Activated naive CD8-positive, alpha-beta T cell (primary cell): Measurements from ENCODE around the gene AKT1.
A peak's percentile ranks its signal among the peaks of the same experiment; 100 is the strongest.

Experiments
- H3K27ac Mint-ChIP-seq: one replicate; pipeline ENCODE4 v1.8.0; 2021; ENCODE audit warnings: mixed read lengths
- H3K27me3 Mint-ChIP-seq: one replicate; pipeline ENCODE4 v1.8.0; 2021; ENCODE audit warnings: mixed read lengths
- H3K36me3 Mint-ChIP-seq: one replicate; pipeline ENCODE4 v1.8.0; 2021; ENCODE audit warnings: mixed read lengths
- H3K4me1 Mint-ChIP-seq: one replicate; pipeline ENCODE4 v1.8.0; 2021; ENCODE audit warnings: low read depth, mixed read lengths
- H3K4me3 Mint-ChIP-seq: one replicate; pipeline ENCODE4 v1.8.0; 2021; ENCODE audit warnings: mild to moderate bottlenecking, mixed read lengths
- H3K9me3 Mint-ChIP-seq: one replicate; pipeline ENCODE4 v1.8.0; 2021; ENCODE audit warnings: low read depth, mixed read lengths

Gene AKT1

GRCh38 chr14:104768437-104769323 lies 26.9 kb downstream of the AKT1 start:
- H3K36me3 Mint-ChIP-seq: peaks cover 4% of the 10 kb centered on the region
- no peaks in the 10 kb centered on the region for H3K27me3 Mint-ChIP-seq
- H3K27ac Mint-ChIP-seq: no peak overlapping the region
- H3K4me3 Mint-ChIP-seq: no peak overlapping the region
- H3K4me1 Mint-ChIP-seq: peaks cover 4% of the 10 kb centered on the region
- no peaks in the 10 kb centered on the region for H3K9me3 Mint-ChIP-seq

DNA sequence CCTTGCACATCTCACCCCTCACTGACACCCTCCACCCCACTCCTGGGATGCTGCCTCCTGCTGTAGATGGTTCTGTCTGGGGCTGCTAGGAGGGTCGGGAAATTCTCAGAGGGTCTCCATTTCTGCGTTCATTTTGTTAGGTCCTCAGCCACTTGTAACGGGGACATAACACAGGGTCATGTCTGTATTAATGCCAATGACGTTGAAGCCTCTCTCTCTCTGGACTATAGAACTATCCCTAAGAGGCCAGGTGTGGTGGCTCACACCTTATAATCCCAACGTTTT lies 28.0 kb downstream of the AKT1 start:
- H3K27ac Mint-ChIP-seq: no peak overlapping the region
- H3K4me3 Mint-ChIP-seq: no peak overlapping the region
- H3K9me3 Mint-ChIP-seq: no peaks in the 10 kb centered on the region
- no peaks in the 10 kb centered on the region for H3K27me3 Mint-ChIP-seq
- H3K4me1 Mint-ChIP-seq: peaks cover 4% of the 10 kb centered on the region
- peaks cover 4% of the 10 kb centered on the region for H3K36me3 Mint-ChIP-seq

DNA sequence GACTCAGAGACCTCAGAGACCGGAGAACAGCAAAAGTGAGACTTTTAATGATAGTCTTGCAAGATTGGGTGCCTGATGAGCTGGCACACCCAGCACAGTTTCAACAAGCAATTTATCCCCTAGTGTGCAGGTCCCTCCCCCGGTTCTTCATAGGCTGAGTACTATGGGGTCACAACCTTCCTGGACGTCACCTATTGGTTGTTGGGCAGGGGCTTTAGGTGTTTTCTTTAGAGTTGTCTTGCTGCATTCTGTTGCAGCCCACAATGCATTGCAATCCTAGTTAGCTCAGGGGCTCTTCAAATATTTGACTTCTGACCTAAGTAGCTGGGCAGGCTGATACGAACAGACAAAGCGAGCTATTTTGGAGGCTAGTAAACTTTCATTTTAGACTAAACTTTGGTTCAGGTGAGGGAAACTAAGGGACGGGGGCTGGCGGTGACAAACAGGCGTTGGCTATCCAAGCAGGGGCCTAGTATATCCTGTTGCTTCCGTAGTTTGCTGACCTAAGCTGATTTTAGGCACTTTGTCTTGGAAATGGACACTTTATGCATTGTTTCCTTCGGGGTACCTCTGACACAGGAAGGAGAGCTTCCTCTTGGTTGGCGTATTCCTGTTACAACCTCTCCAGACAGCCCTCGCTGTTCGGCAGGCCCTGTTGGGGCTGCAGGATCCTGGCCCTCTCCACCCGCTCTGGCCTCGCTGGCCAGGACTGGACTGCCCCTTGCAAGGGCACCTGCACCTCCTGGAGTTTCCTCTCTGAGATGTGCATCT lies 28.5 kb downstream of the AKT1 start:
- Mint-ChIP-seq H3K27me3 (no peaks in the 10 kb centered on the region), H3K9me3 (no peaks in the 10 kb centered on the region), H3K4me3 (no peak overlapping the region), H3K4me1 (peaks cover 4% of the 10 kb centered on the region), H3K36me3 (peaks cover 7% of the 10 kb centered on the region), H3K27ac (no peak overlapping the region)

DNA sequence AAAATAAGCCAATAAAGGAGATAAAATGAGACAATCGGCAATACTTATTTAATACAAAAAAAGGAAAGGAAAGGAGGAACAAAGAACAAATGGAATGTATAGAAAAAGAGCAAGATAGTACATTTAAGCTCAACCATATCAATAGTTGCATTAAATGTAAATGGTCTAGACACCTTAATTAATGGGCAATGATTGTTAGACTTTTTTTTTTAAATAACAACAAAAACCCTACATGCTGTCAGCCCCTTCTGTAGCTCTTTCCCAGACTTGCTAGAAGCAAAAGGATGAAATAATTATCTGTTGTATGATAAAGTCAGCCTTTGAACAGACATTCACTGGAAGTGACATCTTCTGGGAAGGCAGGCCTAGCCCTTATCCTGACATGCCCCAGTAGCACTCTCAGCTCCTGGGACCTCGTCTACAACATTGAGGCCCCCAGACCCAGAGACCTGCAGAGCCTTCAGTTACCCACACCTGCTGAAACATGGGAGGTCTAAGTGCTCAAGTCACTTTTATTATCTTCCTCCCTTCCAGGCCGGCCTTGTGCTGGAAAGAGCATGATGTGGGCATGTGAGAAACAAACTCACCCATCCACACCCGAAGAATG lies 29.2 kb downstream of the AKT1 start:
- H3K27ac Mint-ChIP-seq: no peak overlapping the region
- H3K27me3 Mint-ChIP-seq: no peaks in the 10 kb centered on the region
- H3K36me3 Mint-ChIP-seq: peaks cover 8% of the 10 kb centered on the region
- H3K9me3 Mint-ChIP-seq: no peaks in the 10 kb centered on the region
- H3K4me1 Mint-ChIP-seq: peaks cover 4% of the 10 kb centered on the region
- H3K4me3 Mint-ChIP-seq: no peak overlapping the region

DNA sequence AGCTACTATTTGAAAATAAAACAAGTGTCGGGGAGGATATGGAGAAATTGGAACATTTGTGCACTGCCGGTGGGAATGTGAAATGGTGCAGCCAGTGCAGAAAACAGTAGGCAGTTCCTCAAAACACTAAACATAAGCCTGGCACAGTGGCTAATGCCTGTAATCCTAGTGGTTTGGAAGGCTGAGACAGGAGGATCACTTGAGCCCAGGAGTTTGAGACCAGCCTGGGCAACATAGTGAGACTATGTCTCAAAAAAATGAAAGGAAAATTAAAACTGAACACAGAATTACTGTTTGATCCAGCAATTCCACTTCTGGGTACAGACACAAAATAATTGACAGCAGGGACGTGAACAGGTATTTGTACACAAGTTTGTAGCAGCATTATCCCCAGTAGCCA lies 30.0 kb downstream of the AKT1 start:
- Mint-ChIP-seq H3K27me3 (no peaks in the 10 kb centered on the region), H3K9me3 (no peaks in the 10 kb centered on the region), H3K27ac (no peak overlapping the region), H3K4me1 (peaks cover 4% of the 10 kb centered on the region), H3K4me3 (no peak overlapping the region), H3K36me3 (peaks cover 6% of the 10 kb centered on the region)

- Mint-ChIP-seq H3K9me3 (no peaks in the 10 kb centered on the region), H3K36me3 (peaks cover 4% of the 10 kb centered on the region), H3K27ac (no peak overlapping the region), H3K4me1 (peaks cover 28% of the 10 kb centered on the region), H3K4me3 (no peak overlapping the region), H3K27me3 (no peaks in the 10 kb centered on the region)
These were observed 36.3 kb downstream of the AKT1 start for GRCh38 chr14:104758981-104759969.

- H3K36me3 Mint-ChIP-seq: peaks cover 4% of the 10 kb centered on the region
- no peaks in the 10 kb centered on the region for H3K9me3 Mint-ChIP-seq
- no peak overlapping the region for H3K4me3 Mint-ChIP-seq
- H3K27me3 Mint-ChIP-seq: no peaks in the 10 kb centered on the region
- peaks cover 36% of the 10 kb centered on the region for H3K4me1 Mint-ChIP-seq
- peak overlapping the region; percentile 22 for H3K27ac Mint-ChIP-seq
These were observed 37.7 kb downstream of the AKT1 start for GRCh38 chr14:104757681-104758392.

DNA sequence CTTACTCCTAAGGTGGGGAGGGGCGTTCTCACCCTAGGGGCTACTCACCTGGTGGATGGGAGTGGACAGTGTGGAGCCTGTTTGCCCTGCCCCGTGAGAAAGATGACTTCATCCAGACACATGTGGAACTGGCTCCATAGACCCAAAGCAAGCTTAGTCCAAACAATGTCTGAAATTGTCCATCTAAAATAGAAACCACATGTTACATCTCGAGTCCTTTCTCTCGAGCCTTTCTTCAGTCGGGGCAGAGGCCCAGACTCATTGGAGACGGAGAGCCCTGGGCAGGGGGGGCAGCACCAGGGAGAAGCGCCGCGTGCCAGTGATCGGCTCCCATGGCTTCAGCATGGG lies 38.3 kb downstream of the AKT1 start:
- peak overlapping the region; percentile 38 for H3K4me3 Mint-ChIP-seq
- H3K36me3 Mint-ChIP-seq: peaks cover 2% of the 10 kb centered on the region
- no peaks in the 10 kb centered on the region for H3K9me3 Mint-ChIP-seq
- H3K27ac Mint-ChIP-seq: peak overlapping the region; percentile 75
- peaks cover 39% of the 10 kb centered on the region for H3K4me1 Mint-ChIP-seq
- no peaks in the 10 kb centered on the region for H3K27me3 Mint-ChIP-seq

GRCh38 chr14:104756477-104757237 lies 38.9 kb downstream of the AKT1 start:
- no peaks in the 10 kb centered on the region for H3K27me3 Mint-ChIP-seq
- peaks cover 39% of the 10 kb centered on the region for H3K4me1 Mint-ChIP-seq
- no peaks in the 10 kb centered on the region for H3K9me3 Mint-ChIP-seq
- no peaks in the 10 kb centered on the region for H3K36me3 Mint-ChIP-seq
- H3K27ac Mint-ChIP-seq: peak overlapping the region; percentile 75
- peak overlapping the region; percentile 51 for H3K4me3 Mint-ChIP-seq

DNA sequence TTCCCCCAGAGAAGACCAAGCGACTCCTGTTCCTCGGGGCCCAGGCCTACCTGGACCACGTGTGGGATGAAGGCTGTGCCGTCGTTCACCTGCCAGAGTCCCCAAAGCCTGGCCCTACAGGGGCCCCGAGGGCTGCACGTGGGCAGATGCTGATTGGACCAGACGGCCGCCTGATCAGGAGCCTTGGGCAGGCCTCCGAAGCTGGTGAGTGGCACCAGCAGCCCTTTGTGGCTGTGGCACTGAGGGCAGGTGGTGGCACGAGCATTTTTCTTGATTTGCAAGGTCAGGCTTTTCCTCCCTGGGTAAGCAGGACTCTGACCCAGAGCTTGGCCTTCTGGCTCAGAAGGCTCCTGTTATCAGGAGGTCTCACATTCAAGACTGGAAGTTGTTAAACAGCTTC lies 39.9 kb downstream of the AKT1 start:
- no peaks in the 10 kb centered on the region for H3K9me3 Mint-ChIP-seq
- peaks cover 39% of the 10 kb centered on the region for H3K4me1 Mint-ChIP-seq
- no peaks in the 10 kb centered on the region for H3K27me3 Mint-ChIP-seq
- H3K36me3 Mint-ChIP-seq: no peaks in the 10 kb centered on the region
- H3K4me3 Mint-ChIP-seq: peak overlapping the region; percentile 95
- no peak overlapping the region for H3K27ac Mint-ChIP-seq

- Mint-ChIP-seq H3K36me3 (no peaks in the 10 kb centered on the region), H3K4me3 (peak overlapping the region; percentile 95), H3K27ac (peak overlapping the region; percentile 84), H3K9me3 (no peaks in the 10 kb centered on the region), H3K4me1 (peaks cover 39% of the 10 kb centered on the region), H3K27me3 (no peaks in the 10 kb centered on the region)
These were observed 41.2 kb downstream of the AKT1 start for GRCh38 chr14:104754213-104754851.

GRCh38 chr14:104753528-104754212 lies 41.9 kb downstream of the AKT1 start:
- peak overlapping the region; percentile 84 for H3K27ac Mint-ChIP-seq
- no peaks in the 10 kb centered on the region for H3K27me3 Mint-ChIP-seq
- H3K9me3 Mint-ChIP-seq: no peaks in the 10 kb centered on the region
- H3K4me3 Mint-ChIP-seq: peak overlapping the region; percentile 95
- peaks cover 39% of the 10 kb centered on the region for H3K4me1 Mint-ChIP-seq
- no peaks in the 10 kb centered on the region for H3K36me3 Mint-ChIP-seq
